Measurements from ENCODE around the gene VAV3. TPM values are rescaled to one million over a fixed set of nuclear protein-coding genes. Genes with fewer than 3 reads are reported as not detected.

Gene VAV3
- polyA plus RNA-seq, 1 of the 3 experiments (the other 2 are of a cell fraction): not detected

DNA sequence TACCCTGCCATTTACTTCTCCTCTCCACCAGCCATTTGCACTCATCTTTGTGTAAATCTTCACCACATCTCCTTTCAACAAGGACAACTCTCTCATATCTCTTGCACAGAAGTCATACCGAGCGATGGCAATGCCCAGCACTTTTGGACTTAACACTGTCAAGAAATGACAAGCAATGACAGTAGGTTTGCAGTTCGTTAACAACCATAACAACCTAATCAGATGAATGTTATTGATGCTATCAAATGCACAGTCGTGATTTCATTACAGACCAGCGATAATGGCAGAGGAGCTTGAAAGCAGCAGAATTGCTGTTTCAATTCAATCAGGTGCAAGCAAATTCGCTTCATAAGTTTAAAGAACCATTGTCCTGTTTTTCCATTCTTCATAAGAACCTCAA, 390.9 kb downstream of the VAV3 start:
- DNase-seq: peak; percentile 31
- peaks cover 4 to 7% of the 10 kb centered on the region in 2 experiments; a peak in 2 of 4 replicates for H3K4me1 ChIP-seq (ENCODE audit: control insufficient read depth in 1 of 2, insufficient read depth in 2 of 2, low read depth in 1 of 2, low read length in 1 of 2)
- no peaks in the 10 kb centered on the region for H3K79me2 ChIP-seq (ENCODE audit: insufficient read depth)
- ChIA-PET CTCF (no interaction called here), POLR2A (no interaction called here)
- no peaks in the 10 kb centered on the region for H3F3A ChIP-seq (replicated peaks; ENCODE audit: insufficient read depth)
- no peaks in the 10 kb centered on the region for H3K36me3 ChIP-seq (replicated peaks in 1 of 2; ENCODE audit: control insufficient read depth in 1 of 2, insufficient read depth in 2 of 2, low read length in 1 of 2)
- no peak overlapping the region for H2AFZ ChIP-seq (ENCODE audit: low read depth)
- WGBS (ENCODE audit: low lambda C conversion rate): 52% methylated on average over 6 of the region's 6 CpGs
- H3K27ac ChIP-seq (ENCODE audit: low read depth in 2 of 2, low read length in 1 of 2): no peak overlapping the region
- no peaks in the 10 kb centered on the region for H4K20me1 ChIP-seq (ENCODE audit: insufficient read depth)
- H3K9ac ChIP-seq: no peak overlapping the region
- H3K9me3 ChIP-seq: no peaks in the 10 kb centered on the region
- no peak overlapping the region for H3K4me2 ChIP-seq
- no peak overlapping the region for H3K4me3 ChIP-seq (ENCODE audit: low read depth in 2 of 2, low read length in 1 of 2)
- TF ChIP-seq GATA2 (CRISPR knock-in tag; IDR thresholded peaks at IDR 0.05) (peak; percentile 85), RXRA (IDR thresholded peaks at IDR 0.05; ENCODE audit: borderline replicate concordance, low read depth) (no peak)
- no peaks in the 10 kb centered on the region for H3K27me3 ChIP-seq (ENCODE audit: insufficient read depth)
- H3K9me2 ChIP-seq: no peaks in the 10 kb centered on the region

DNA sequence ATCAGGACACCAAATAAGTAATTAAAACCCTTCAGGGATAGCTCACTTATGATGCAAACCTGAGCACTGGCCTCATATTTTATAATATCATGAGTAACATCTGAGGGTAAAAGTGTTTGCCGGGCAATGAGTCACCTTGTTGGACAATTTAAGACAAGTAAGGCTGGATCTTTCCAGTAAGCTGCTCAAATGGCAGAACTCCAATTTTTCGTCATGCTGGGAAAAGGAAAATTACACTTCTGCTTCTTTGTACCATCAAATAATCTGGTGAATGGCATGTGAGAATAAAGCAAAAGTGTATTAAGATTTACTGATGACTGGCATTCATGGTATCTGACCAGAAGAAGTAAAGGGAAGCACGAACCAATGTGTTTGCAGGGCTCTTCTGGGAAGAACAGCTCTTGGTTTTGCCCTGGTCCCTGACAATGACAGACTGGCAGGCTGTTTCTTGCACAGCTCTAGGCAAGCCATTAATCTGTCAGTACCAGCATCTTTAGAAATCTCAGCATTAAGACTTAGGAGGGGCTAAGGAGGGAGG, 392.2 kb downstream of the VAV3 start:
- Histone ChIP-seq H3K27me3 (ENCODE audit: insufficient read depth) (no peaks in the 10 kb centered on the region), H3K27ac (ENCODE audit: low read depth in 2 of 2, low read length in 1 of 2) (no peak overlapping the region), H3K9me2 (no peaks in the 10 kb centered on the region), H3K4me2 (0 out of 2 replicates have a peak overlapping the region, but pooled peaks have one; percentile 11), H3K4me3 (ENCODE audit: low read depth in 2 of 2, low read length in 1 of 2) (no peak overlapping the region), H3F3A (replicated peaks; ENCODE audit: insufficient read depth) (no peaks in the 10 kb centered on the region), H3K9ac (no peak overlapping the region), H3K4me1 (ENCODE audit: control insufficient read depth in 1 of 2, insufficient read depth in 2 of 2, low read depth in 1 of 2, low read length in 1 of 2) (peaks cover 4 to 7% of the 10 kb centered on the region in 2 experiments; a peak in 2 of 4 replicates), H3K9me3 (no peaks in the 10 kb centered on the region), H3K36me3 (replicated peaks in 1 of 2; ENCODE audit: control insufficient read depth in 1 of 2, insufficient read depth in 2 of 2, low read length in 1 of 2) (no peaks in the 10 kb centered on the region), H4K20me1 (ENCODE audit: insufficient read depth) (no peaks in the 10 kb centered on the region), H2AFZ (ENCODE audit: low read depth) (no peak overlapping the region), H3K79me2 (ENCODE audit: insufficient read depth) (no peaks in the 10 kb centered on the region)
- WGBS (ENCODE audit: low lambda C conversion rate): 13% methylated on average over 3 of the region's 3 CpGs
- DNase-seq: no peak
- CTCF ChIA-PET: interaction anchor here (0.9 to 1.3 kb wide), 2 partner anchors 44 to 178 kb away, joined by 3 to 4 read pairs; no protein-coding TSS in a partner anchor
- POLR2A ChIA-PET: no interaction called here
- TF ChIP-seq FOSL2 (IDR thresholded peaks at IDR 0.05; ENCODE audit: borderline replicate concordance, low read depth): peak; percentile 31; the same call in 1 of the 2 replicates
- TF ChIP-seq POLR2AphosphoS5 (IDR thresholded peaks at IDR 0.05; ENCODE audit: low read depth, low read length): no peak
- no peak for TF ChIP-seq NFIC (IDR thresholded peaks at IDR 0.05; ENCODE audit: borderline replicate concordance)
- TF ChIP-seq, protein P1, sequence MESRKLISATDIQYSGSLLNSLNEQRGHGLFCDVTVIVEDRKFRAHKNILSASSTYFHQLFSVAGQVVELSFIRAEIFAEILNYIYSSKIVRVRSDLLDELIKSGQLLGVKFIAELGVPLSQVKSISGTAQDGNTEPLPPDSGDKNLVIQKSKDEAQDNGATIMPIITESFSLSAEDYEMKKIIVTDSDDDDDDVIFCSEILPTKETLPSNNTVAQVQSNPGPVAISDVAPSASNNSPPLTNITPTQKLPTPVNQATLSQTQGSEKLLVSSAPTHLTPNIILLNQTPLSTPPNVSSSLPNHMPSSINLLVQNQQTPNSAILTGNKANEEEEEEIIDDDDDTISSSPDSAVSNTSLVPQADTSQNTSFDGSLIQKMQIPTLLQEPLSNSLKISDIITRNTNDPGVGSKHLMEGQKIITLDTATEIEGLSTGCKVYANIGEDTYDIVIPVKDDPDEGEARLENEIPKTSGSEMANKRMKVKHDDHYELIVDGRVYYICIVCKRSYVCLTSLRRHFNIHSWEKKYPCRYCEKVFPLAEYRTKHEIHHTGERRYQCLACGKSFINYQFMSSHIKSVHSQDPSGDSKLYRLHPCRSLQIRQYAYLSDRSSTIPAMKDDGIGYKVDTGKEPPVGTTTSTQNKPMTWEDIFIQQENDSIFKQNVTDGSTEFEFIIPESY (IDR thresholded peaks at IDR 0.05; ENCODE audit: borderline replicate concordance, low read depth): no peak
- no peak for TF ChIP-seq CHD2 (IDR thresholded peaks at IDR 0.05; ENCODE audit: low read length, partially characterized antibody)
- TF ChIP-seq EP300 (IDR thresholded peaks at IDR 0.05; ENCODE audit: borderline replicate concordance in 1 of 2, low read depth in 1 of 2, low read length in 1 of 2): no peak

DNA sequence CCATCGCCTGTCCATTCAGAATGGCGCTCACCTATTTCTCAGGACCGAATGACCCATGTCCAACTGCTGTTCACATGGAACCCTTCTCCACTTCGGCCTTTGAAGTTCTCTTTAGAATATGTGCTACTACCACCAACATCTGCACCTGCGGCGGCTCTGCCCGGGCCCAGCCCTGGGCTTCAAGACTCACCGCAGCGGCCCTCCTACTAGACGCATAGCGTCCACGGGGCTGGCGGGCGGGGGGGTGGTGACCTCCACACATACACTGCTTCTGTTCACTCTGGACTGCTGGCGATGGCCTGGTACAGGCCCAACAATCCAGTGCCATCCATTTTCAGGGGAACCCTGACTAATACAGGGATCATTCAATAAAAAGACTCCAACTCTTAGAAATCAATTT, 394.2 kb downstream of the VAV3 start:
- H3K4me3 ChIP-seq (ENCODE audit: low read depth in 2 of 2, low read length in 1 of 2): no peak overlapping the region
- no peaks in the 10 kb centered on the region for H3K79me2 ChIP-seq (ENCODE audit: insufficient read depth)
- no peak overlapping the region for H3K4me2 ChIP-seq
- no peak overlapping the region for H3K9ac ChIP-seq
- no peaks in the 10 kb centered on the region for H3K9me2 ChIP-seq
- ChIA-PET CTCF (no interaction called here), POLR2A (no interaction called here)
- no peaks in the 10 kb centered on the region for H3K27me3 ChIP-seq (ENCODE audit: insufficient read depth)
- WGBS (ENCODE audit: low lambda C conversion rate): 90% methylated on average over 12 of the region's 15 CpGs
- H3K9me3 ChIP-seq: no peaks in the 10 kb centered on the region
- no peaks in the 10 kb centered on the region for H4K20me1 ChIP-seq (ENCODE audit: insufficient read depth)
- H3K36me3 ChIP-seq (replicated peaks in 1 of 2; ENCODE audit: control insufficient read depth in 1 of 2, insufficient read depth in 2 of 2, low read length in 1 of 2): no peaks in the 10 kb centered on the region
- H3K4me1 ChIP-seq (ENCODE audit: control insufficient read depth in 1 of 2, insufficient read depth in 2 of 2, low read depth in 1 of 2, low read length in 1 of 2): peaks cover 4 to 7% of the 10 kb centered on the region in 2 experiments; a peak in 2 of 4 replicates
- no peak overlapping the region for H2AFZ ChIP-seq (ENCODE audit: low read depth)
- DNase-seq: no peak
- no peak for TF ChIP-seq GABPA (IDR thresholded peaks at IDR 0.05; ENCODE audit: low read depth)
- no peak for TF ChIP-seq MXI1 (IDR thresholded peaks at IDR 0.05; ENCODE audit: low read depth, low read length)
- no peak for TF ChIP-seq JUND (IDR thresholded peaks at IDR 0.05)
- TF ChIP-seq GATA2 (CRISPR knock-in tag; IDR thresholded peaks at IDR 0.05): no peak
- TF ChIP-seq TEAD4 (IDR thresholded peaks at IDR 0.05; ENCODE audit: borderline replicate concordance, insufficient read depth): no peak
- TF ChIP-seq, protein P2, sequence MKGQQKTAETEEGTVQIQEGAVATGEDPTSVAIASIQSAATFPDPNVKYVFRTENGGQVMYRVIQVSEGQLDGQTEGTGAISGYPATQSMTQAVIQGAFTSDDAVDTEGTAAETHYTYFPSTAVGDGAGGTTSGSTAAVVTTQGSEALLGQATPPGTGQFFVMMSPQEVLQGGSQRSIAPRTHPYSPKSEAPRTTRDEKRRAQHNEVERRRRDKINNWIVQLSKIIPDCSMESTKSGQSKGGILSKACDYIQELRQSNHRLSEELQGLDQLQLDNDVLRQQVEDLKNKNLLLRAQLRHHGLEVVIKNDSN (IDR thresholded peaks at IDR 0.05; ENCODE audit: borderline replicate concordance, low read depth): no peak
- H3F3A ChIP-seq (replicated peaks; ENCODE audit: insufficient read depth): no peaks in the 10 kb centered on the region
- H3K27ac ChIP-seq (ENCODE audit: low read depth in 2 of 2, low read length in 1 of 2): no peak overlapping the region
